ENCODE data around the gene SMYD5. TPM values are rescaled to one million over a fixed set of nuclear protein-coding genes. Genes with fewer than 3 reads are reported as not detected.

The SMYD5 gene
- total and polyA plus RNA-seq, 9 of the 15 experiments (the other 6 are each of a cell fraction or from before 2014, with no cell fraction given) = 11.4 to 56.8 (median 32.0) TPM

GRCh38 chr2:73233154-73233931 lies 19.3 kb downstream of the SMYD5 start, which contains the start of gene PRADC1 (continued):
- TF ChIP-seq ZNF398 (CRISPR knock-in tag; IDR thresholded peaks at IDR 0.05) = no peak
- no peak for TF ChIP-seq ZNF146 (CRISPR knock-in tag; IDR thresholded peaks at IDR 0.05; ENCODE audit: unreplicated experiment)
- TF ChIP-seq KAT2B (IDR thresholded peaks at IDR 0.05; ENCODE audit: low read depth, low read length) = no peak
- TF ChIP-seq ZFP1 (CRISPR knock-in tag; IDR thresholded peaks at IDR 0.05) = no peak
- TF ChIP-seq CREBBP (IDR thresholded peaks at IDR 0.05; ENCODE audit: low read depth, low read length) = no peak
- no peak for TF ChIP-seq DNMT1 (IDR thresholded peaks at IDR 0.05)
- TF ChIP-seq ATF7 (IDR thresholded peaks at IDR 0.05) = peak; percentile 69
- no peak for TF ChIP-seq TEAD4 (IDR thresholded peaks at IDR 0.05; ENCODE audit: low read length)
- no peak for TF ChIP-seq TEAD4 (CRISPR knock-in tag; IDR thresholded peaks at IDR 0.05; ENCODE audit: borderline replicate concordance)
- TF ChIP-seq KLF16 (IDR thresholded peaks at IDR 0.05) = no peak
- no peak for TF ChIP-seq ZNF586 (CRISPR knock-in tag; conservative IDR thresholded peaks at IDR 0.05)
- no peak for TF ChIP-seq GTF3C2 (IDR thresholded peaks at IDR 0.05; ENCODE audit: borderline replicate concordance, extremely low read depth, insufficient read length)
- no peak for TF ChIP-seq ZBTB1 (CRISPR knock-in tag; IDR thresholded peaks at IDR 0.05; ENCODE audit: borderline replicate concordance, low read depth)
- TF ChIP-seq HDAC8 (tag; IDR thresholded peaks at IDR 0.05) = 0 out of 2 replicates have a peak, but pooled peaks have one; percentile 57
- no peak for TF ChIP-seq BCLAF1 (IDR thresholded peaks at IDR 0.05; ENCODE audit: borderline replicate concordance in 1 of 2, control insufficient read depth in 1 of 2, low read depth in 2 of 2, low read length in 1 of 2)
- TF ChIP-seq NCOA2 (IDR thresholded peaks at IDR 0.05; ENCODE audit: partially characterized antibody in 2 of 2) = no peak
- no peak for TF ChIP-seq HMBOX1 (IDR thresholded peaks at IDR 0.05)
- TF ChIP-seq SRSF9 (IDR thresholded peaks at IDR 0.05; ENCODE audit: borderline replicate concordance, low read depth, low read length) = no peak
- no peak for TF ChIP-seq MCM3 (IDR thresholded peaks at IDR 0.05)
- no peak for TF ChIP-seq EP300 (IDR thresholded peaks at IDR 0.05; ENCODE audit: low read length)

All from K562 (cell line).